HG03103 (cell line): ENCODE results near the gene MAP3K10.
"Not testable (repeated sequence)": the region's sequence is repeated elsewhere in the genome, so short reads cannot be mapped to it uniquely, and the experiment has no call there.

Source experiments
- ATAC-seq: cut with Tn5 transposase; IDR thresholded peaks from one replicate; pipeline ENCODE4 v1.9.1; 2021; ENCODE audit warnings: low read depth; ENCODE audit not compliant: unreplicated experiment

MAP3K10 gene

GRCh38 chr19:40216013-40216776, 25.0 kb downstream of the MAP3K10 start:
- ATAC-seq, result no peak

- ATAC-seq, result no peak
These were observed 25.5 kb downstream of the MAP3K10 start for GRCh38 chr19:40216777-40217026.

- ATAC-seq, result no peak
These were observed 26.0 kb downstream of the MAP3K10 start for GRCh38 chr19:40217027-40217810.

- ATAC-seq, result no peak
These were observed 27.0 kb downstream of the MAP3K10 start, which contains the start of gene TTC9B for GRCh38 chr19:40217934-40218890. TSS of gene TTC9B (minus strand) at chr19:40218384. CDS start at chr19:40218381, 3 bp downstream.

GRCh38 chr19:40219029-40219428, 27.8 kb downstream of the MAP3K10 start:
- not testable (repeated sequence) for ATAC-seq

- no peak for ATAC-seq
These were observed 28.6 kb downstream of the MAP3K10 start for GRCh38 chr19:40219721-40220276.

- ATAC-seq, result no peak
These were observed 29.4 kb downstream of the MAP3K10 start for GRCh38 chr19:40220674-40221073.

- no peak for ATAC-seq
These were observed 30.8 kb downstream of the MAP3K10 start for GRCh38 chr19:40221858-40222619.

GRCh38 chr19:40223135-40223822, 32.1 kb downstream of the MAP3K10 start:
- ATAC-seq, result no peak

- no peak for ATAC-seq
These were observed 33.3 kb downstream of the MAP3K10 start for GRCh38 chr19:40224342-40225150.

- no peak for ATAC-seq
These were observed 34.4 kb downstream of the MAP3K10 start for GRCh38 chr19:40225440-40226305.

- ATAC-seq, result no peak
These were observed 37.1 kb downstream of the MAP3K10 start for GRCh38 chr19:40228346-40228745.

- no peak for ATAC-seq
These were observed 37.6 kb downstream of the MAP3K10 start for GRCh38 chr19:40228863-40229262.

- ATAC-seq, result no peak
These were observed 38.3 kb downstream of the MAP3K10 start for GRCh38 chr19:40229484-40229883.

- no peak for ATAC-seq
These were observed 38.7 kb downstream of the MAP3K10 start for GRCh38 chr19:40229926-40230417.

- no peak for ATAC-seq
These were observed 39.8 kb downstream of the MAP3K10 start for GRCh38 chr19:40231057-40231456.
